WERI-Rb-1 (cell line): ENCODE data around the gene ANKS4B.

ENCODE experiments used
- DNase-seq: peaks from one replicate; pipeline ENCODE4 v3.0.0-alpha.2; 2020
- H3K27ac ChIP-seq: fragments of 250-450 bp; sonication (Bioruptor Pico); 2 replicates; pipeline ENCODE4 v1.5.1; 2020; ENCODE audit warnings: mild to moderate bottlenecking, moderate library complexity
- H3K27me3 ChIP-seq: fragments of 250-450 bp; sonication (Bioruptor Pico); 2 replicates; pipeline ENCODE4 v1.5.1; 2021; ENCODE audit warnings: mild to moderate bottlenecking, low read depth, moderate library complexity; ENCODE audit not compliant: insufficient read depth, severe bottlenecking
- H3K36me3 ChIP-seq: fragments of 250-450 bp; sonication (Bioruptor Pico); 2 replicates; pipeline ENCODE4 v1.5.1; 2020; ENCODE audit warnings: mild to moderate bottlenecking, moderate library complexity
- H3K4me3 ChIP-seq: 2 replicates; pipeline ENCODE4 v1.5.1; 2011; ENCODE audit warnings: low read depth, mild to moderate bottlenecking, control low read depth, low read length
- H3K9me3 ChIP-seq: fragments of 250-450 bp; sonication (Bioruptor Pico); 2 replicates; pipeline ENCODE4 v1.5.1; 2021; ENCODE audit warnings: mild to moderate bottlenecking, moderate library complexity; ENCODE audit not compliant: severe bottlenecking
- TF ChIP-seq, protein P1 (sequence below): IDR thresholded peaks from 2 replicates; pipeline ENCODE4 v1.5.1; 2011; ENCODE audit warnings: low read depth, mild to moderate bottlenecking, control low read depth, inconsistent platforms, low read length

Gene ANKS4B

DNA sequence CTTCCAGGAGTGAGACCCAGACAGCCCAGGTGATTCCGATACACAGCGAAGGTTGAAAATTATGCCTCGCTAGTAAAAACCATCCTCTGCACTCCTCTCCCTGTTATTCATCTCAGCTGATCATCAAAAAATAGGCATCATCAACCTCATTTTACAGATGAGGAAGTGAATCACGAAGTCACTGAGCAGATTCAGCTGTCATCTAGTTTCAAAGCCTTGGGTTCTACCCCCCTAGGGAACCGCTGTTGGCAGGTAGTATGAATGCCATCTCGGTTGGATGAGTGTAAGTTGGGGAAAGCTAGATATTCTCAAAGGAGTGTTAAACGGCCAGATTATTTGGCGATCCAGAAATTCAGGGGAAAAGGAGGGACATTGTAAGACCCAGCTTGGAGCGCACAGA, 42.6 kb downstream of the ANKS4B start:
- TF ChIP-seq, protein P1, sequence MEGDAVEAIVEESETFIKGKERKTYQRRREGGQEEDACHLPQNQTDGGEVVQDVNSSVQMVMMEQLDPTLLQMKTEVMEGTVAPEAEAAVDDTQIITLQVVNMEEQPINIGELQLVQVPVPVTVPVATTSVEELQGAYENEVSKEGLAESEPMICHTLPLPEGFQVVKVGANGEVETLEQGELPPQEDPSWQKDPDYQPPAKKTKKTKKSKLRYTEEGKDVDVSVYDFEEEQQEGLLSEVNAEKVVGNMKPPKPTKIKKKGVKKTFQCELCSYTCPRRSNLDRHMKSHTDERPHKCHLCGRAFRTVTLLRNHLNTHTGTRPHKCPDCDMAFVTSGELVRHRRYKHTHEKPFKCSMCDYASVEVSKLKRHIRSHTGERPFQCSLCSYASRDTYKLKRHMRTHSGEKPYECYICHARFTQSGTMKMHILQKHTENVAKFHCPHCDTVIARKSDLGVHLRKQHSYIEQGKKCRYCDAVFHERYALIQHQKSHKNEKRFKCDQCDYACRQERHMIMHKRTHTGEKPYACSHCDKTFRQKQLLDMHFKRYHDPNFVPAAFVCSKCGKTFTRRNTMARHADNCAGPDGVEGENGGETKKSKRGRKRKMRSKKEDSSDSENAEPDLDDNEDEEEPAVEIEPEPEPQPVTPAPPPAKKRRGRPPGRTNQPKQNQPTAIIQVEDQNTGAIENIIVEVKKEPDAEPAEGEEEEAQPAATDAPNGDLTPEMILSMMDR: no peak
- Histone ChIP-seq H3K27me3 (no peaks in the 10 kb centered on the region), H3K9me3 (no peaks in the 10 kb centered on the region), H3K36me3 (no peaks in the 10 kb centered on the region), H3K27ac (no peak overlapping the region), H3K4me3 (no peak overlapping the region)
- no peak for DNase-seq

DNA sequence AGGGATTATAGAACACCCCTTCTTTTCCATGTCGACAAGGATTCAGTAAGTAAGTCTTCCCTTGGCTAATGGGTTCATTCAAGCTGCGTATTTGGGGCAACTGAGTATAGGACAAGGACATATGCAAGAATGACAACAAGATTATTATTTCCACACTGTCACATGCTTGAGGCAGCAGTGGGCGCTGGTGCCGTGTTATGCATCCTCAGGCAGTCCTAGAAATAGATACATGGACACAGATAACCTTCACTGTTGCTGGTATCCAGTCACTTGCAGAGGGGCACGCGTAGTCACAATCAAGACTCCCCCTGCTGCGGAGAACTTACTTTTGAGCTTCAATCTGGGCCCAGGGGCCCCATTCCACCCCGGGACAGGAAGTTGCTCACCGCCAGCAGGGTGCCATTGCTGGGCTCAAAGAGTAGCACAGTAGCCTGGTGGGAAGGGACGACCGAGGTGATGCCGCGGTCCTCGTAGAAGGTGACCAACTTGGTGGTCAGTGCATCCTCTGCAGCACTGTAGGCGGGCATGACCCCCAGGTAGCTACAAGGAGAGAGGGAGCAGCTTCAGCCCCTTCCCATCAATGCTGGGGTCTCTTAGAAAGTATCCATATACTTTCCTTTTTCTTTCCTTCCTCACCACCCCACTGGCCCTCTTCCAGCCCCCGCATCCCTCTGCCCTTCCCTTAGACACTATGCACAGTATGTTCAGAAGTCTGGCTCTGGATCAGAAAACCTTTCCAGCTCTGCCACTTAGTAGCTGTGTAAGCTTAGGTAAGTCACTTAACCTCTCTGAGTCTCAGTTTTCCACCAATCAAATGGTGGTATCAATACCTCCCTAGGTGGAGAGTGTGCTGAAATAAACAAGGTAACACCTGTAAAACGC, 43.8 kb downstream of the ANKS4B start:
- Histone ChIP-seq H3K27me3 (no peaks in the 10 kb centered on the region), H3K36me3 (no peaks in the 10 kb centered on the region), H3K4me3 (peak overlapping the region; percentile 61), H3K27ac (no peak overlapping the region), H3K9me3 (peaks cover 6% of the 10 kb centered on the region)
- TF ChIP-seq, protein P1: no peak
- no peak for DNase-seq

DNA sequence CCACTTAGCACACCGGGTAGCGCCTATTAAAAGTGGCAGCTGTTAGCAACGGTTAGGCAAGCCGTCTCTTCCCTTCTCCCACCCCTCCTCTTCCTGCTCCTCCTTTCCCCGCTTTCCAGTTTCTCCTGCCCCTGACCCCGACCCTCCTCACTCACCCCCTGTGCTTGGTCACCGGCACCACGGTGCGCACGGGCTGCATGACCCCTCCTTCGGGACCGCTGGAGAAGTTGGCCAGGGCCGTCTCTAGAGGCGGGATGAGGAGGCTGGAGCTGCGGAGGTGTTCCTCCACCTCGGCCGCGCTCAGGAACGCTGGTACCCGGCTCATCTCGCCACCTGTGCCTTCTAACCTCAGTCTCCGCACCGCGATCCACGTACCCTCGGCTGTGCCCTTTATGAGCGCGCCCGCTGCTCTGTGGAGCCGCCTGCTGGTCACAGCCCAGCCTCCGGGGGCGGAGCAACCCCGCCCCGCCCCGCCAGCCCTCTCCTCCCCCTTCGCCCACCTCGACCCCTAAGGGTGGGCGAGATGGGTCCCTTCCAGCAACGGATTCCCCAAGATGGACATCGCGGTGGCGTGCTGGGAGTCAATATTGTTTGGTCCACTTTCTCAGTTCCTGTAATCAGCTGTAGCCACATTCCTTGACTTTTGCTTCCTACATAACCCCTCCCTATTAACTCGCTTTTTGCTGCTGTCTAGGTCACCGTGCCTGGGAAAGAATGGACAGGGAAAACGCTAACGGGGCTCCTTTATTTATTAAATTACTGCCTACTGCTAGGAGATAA, 44.6 kb downstream of the ANKS4B start, which contains the start of gene CRYM:
Gene CRYM, minus strand, starts transcription at position 364 of the 780 bp plus-strand sequence. Its CDS starts 39 bp downstream, at position 325.
- Histone ChIP-seq H3K36me3 (no peaks in the 10 kb centered on the region), H3K4me3 (peak within 1 kb of the TSS; percentile 61), H3K27me3 (no peaks in the 10 kb centered on the region), H3K27ac (no peak within 1 kb of the TSS), H3K9me3 (peaks cover 6% of the 10 kb centered on the region)
- peak; percentile 64 for DNase-seq
- TF ChIP-seq, protein P1: peak; percentile 88

DNA sequence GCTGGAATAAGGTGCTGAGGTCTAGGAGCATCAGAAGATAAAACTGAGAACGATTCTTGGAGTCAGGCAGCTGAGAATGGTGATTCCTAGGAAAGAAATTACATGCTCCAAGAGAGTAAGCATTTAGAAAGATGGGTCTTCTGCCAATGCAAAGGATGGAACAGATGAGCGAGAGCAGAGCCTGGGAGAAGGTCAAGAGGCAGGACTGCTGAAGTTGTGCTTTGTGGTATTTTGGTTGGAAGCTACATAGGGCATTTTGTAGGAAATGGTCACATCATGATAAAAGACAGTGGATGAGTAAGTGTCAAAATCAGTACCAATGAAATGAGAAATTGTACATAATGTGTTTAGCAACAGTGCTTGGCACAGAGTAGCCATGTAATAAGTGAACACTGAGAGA, 46.0 kb downstream of the ANKS4B start:
- DNase-seq: no peak
- Histone ChIP-seq H3K27ac (no peak overlapping the region), H3K4me3 (no peak overlapping the region), H3K27me3 (no peaks in the 10 kb centered on the region), H3K36me3 (no peaks in the 10 kb centered on the region), H3K9me3 (peaks cover 6% of the 10 kb centered on the region)
- TF ChIP-seq, protein P1: no peak

DNA sequence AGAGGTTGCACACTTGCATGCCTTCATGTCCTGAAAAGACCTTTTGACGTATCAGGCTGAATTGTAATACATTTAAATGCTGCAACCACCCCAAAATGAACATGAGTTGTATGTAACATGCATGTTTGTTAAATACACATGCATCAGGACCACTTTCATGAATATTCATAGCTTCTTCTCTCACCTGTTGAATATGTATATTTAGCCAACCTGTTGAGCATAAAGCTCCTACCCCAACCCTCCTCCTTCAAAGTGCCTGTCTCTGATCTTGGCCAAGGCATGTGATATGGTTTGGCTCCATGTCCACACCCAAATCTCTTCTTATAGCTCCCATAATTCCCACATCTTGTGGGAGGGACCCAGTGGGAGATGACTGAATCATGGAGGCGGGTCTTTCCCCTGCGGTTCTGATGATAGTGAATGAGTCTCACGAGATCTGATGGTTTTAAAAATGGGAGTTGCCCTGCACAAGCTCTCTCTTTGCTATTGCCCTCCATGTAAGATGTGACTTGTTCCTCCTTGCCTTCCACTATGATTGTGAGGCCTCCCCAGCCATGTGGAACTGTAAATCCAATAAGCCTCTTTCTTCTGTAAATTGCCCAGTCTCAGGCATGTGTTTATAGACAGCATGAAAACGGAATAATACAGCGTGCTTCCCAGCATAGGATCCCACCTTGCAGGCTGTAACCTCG, 48.3 kb downstream of the ANKS4B start:
- H3K4me3 ChIP-seq: no peak overlapping the region
- peak; percentile 51 for DNase-seq
- no peaks in the 10 kb centered on the region for H3K36me3 ChIP-seq
- peaks cover 6% of the 10 kb centered on the region for H3K9me3 ChIP-seq
- TF ChIP-seq, protein P1: no peak
- no peaks in the 10 kb centered on the region for H3K27me3 ChIP-seq
- no peak overlapping the region for H3K27ac ChIP-seq
